Measurements from ENCODE around the gene KIRREL3.

The KIRREL3 gene

DNA sequence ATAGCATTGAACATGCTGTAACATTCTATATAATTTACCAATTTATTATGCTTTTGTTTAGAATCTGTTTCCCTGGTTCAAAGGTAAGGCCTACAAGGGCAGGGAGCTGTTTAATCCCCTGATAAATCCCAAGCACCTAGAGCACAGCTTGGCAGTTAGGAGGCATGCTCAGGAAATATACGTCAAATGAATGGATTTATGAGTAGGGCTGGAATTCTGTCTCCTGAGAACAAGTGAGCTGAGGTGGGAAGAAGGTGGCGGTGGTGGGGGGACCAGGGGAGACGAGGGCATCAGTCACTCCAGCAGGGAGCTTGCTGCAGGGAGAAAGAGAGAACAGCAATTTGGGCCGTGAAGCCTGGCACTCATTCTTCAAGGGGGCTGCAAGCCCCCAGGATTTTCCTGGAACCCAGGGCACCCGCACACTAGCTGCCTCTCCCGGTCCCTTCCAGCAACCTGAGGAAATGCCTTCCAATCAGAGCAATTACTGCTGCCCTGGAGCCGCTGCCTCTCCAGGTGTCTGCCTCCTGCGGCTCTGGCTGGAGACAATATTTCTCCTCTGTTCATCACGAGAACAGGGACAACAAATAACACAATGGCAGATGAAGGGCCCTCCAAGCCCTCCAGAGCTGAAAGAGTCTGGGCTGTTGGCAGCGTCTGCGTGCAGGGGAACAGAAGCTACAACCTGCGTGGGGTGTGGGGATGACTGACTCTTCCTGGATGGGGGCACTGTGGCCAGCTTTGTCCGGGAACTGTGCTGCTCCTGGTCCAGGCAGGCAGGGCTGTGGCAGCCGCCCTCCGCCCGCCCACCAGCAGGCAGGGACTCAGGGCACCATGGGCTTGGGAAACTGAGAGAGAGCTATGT is 411.7 kb downstream of the KIRREL3 start:
- no peak overlapping the region for H3K4me3 ChIP-seq (ENCODE audit: low read length)
- TF ChIP-seq, protein P1, sequence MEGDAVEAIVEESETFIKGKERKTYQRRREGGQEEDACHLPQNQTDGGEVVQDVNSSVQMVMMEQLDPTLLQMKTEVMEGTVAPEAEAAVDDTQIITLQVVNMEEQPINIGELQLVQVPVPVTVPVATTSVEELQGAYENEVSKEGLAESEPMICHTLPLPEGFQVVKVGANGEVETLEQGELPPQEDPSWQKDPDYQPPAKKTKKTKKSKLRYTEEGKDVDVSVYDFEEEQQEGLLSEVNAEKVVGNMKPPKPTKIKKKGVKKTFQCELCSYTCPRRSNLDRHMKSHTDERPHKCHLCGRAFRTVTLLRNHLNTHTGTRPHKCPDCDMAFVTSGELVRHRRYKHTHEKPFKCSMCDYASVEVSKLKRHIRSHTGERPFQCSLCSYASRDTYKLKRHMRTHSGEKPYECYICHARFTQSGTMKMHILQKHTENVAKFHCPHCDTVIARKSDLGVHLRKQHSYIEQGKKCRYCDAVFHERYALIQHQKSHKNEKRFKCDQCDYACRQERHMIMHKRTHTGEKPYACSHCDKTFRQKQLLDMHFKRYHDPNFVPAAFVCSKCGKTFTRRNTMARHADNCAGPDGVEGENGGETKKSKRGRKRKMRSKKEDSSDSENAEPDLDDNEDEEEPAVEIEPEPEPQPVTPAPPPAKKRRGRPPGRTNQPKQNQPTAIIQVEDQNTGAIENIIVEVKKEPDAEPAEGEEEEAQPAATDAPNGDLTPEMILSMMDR (conservative IDR thresholded peaks at IDR 0.05; ENCODE audit: low read depth, low read length) = no peak
- DNase-seq (ENCODE audit: low read depth) = no peak

DNA sequence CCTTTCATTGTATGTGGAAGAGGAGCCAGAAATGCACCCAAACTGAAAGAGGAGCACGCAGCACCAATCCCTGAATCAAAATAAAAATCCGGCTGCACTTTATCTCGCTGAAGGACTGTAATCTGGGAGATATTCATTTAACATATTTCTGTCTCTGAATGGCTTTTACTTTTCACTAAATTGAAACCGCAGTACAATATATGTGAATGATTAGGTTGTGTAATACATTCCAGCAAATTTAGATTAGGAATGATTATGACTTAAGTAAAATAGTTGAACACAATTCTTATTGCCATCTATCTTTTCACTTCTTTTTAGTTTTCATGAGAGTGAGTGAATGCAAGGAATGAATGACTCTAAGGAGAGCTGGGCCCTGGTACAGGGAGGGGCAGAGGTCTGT is 413.0 kb downstream of the KIRREL3 start:
- DNase-seq (ENCODE audit: low read depth) = no peak
- TF ChIP-seq, protein P1 (conservative IDR thresholded peaks at IDR 0.05; ENCODE audit: low read depth, low read length) = no peak
- H3K4me3 ChIP-seq (ENCODE audit: low read length) = no peak overlapping the region

DNA sequence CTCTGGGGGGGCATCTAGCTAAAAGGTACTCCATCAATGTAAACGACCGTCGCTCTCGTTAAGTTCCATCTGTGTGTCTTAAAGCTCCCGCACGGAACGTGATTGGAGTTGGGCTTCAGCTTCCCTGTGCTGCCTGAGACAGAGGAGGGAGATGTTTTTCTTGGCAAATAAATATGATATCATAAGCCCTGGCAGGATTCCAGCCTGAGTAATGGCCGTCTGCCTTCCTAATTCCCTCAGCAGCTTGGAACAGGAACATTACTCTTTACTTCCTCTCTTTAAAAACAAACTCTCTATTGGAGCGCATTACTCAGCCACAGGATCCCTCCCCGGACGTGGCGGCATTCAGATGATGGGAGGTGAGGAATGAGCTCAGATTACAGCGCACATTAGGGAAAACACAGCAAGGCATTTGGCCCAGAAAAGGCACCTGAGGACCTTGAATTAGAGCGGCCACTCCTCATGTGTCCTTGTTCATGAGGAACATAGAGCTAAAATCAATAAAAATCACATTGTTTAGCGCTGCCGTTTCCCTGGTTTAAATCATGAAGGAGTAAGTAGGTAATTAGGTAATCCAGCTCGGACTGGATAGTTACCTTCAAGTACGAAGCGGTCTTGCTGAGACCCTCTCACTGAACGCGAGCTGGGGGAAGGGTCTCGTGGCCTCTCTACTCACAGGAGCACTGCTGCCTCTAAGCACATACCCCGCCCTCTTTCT is 414.6 kb downstream of the KIRREL3 start:
- peak overlapping the region; percentile 21 for H3K4me3 ChIP-seq (ENCODE audit: low read length)

DNA sequence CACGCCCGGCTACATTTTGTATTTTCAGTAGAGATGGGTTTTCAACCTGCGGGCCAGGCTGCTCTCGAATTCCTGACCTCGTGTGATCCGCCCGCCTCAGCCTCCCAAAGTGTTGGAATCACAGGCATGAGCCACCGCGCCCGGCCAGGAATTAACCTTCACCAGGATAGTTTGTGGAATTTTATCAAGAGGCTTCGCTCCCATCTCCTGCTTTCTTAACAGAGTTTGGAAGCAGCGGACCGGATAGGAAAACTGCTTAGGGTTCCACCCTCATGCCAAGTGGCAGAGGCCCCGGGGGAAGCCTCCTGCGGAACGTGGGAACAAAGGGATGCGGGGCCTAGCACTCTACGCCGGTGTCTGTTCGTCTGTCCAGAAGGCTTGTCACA is 415.2 kb downstream of the KIRREL3 start:
- TF ChIP-seq, protein P1 (conservative IDR thresholded peaks at IDR 0.05; ENCODE audit: low read depth, low read length) = no peak
- DNase-seq (ENCODE audit: low read depth) = no peak
- H3K4me3 ChIP-seq (ENCODE audit: low read length) = peak overlapping the region; percentile 2

More for the DNA sequence above, 414.6 kb downstream of the KIRREL3 start:
- peak; percentile 83 for DNase-seq (ENCODE audit: low read depth)
- TF ChIP-seq, protein P1 (conservative IDR thresholded peaks at IDR 0.05; ENCODE audit: low read depth, low read length) = no peak

DNA sequence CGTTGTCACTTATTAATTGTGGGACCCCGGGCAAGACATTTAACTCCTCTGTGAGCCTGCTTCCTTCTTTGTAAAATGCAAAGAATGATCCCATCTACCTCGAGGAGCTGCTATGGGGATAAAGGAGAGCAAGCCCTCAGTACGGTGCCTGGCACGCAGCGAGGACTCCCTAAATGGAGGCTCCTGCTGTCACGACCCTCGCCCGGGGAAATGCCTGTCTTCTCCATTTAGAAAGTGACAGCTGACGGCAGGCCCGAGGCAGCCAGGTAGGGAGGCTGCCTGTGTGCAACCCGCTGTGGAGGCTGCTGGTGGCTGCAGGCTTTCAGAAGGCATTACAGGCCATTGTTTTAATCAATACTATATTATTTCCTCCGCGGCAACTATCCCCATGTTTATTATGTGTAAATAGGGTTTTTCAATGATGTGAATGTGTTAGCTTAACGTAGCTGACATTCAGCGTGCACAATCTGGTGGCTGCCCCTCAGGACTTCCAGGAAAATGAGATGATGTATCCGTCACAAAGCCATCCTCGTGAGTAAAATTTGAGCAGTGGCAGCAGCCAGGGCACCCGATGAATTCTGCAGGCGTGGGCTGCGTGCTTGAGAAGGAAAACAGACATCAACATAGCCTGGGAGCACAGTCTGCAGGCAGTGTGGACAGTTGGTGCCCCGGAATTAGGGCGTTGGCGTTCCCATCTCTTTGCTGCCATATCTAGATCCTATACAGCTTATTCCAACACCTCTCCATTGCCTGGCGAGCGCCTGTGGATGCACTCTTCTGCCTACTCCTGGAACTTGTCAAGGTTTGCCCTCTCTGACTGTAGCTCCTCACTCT is 416.8 kb downstream of the KIRREL3 start:
- TF ChIP-seq, protein P1 (conservative IDR thresholded peaks at IDR 0.05; ENCODE audit: low read depth, low read length) = no peak

DNA sequence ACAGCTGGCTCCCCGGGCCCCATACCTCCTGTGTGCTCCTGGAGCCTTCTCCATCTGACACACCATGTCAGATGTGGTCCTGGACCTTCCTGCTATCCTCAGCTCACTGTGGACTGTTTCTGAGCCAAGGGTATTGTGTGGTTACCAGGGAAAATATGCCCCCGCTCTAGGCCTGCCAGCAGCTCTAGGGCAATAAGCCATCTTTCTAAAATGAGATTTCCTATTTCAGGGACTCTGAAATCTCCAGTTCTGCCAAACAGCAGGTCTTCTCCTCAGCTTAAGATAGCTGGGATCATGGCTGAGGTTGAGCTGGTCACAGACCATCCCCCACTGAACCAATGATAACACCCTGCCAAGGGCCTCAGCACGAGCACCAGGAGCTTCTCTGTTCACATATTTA is 417.5 kb downstream of the KIRREL3 start:
- DNase-seq (ENCODE audit: low read depth) = no peak
- TF ChIP-seq, protein P1 (conservative IDR thresholded peaks at IDR 0.05; ENCODE audit: low read depth, low read length) = no peak

More for the DNA sequence above, 416.8 kb downstream of the KIRREL3 start:
- no peak for DNase-seq (ENCODE audit: low read depth)
- H3K4me3 ChIP-seq (ENCODE audit: low read length) = no peak overlapping the region

More for the DNA sequence above, 417.5 kb downstream of the KIRREL3 start:
- no peak overlapping the region for H3K4me3 ChIP-seq (ENCODE audit: low read length)
